ENCODE results near the gene TFAP2C. TPM values are rescaled to one million over a fixed set of nuclear protein-coding genes. Genes with fewer than 3 reads are reported as not detected.

TFAP2C gene
- total and polyA plus RNA-seq, 10 of the 15 experiments (the other 5 are each of a cell fraction or from before 2014, with no cell fraction given) = 0.49 TPM; not detected in 9

DNA sequence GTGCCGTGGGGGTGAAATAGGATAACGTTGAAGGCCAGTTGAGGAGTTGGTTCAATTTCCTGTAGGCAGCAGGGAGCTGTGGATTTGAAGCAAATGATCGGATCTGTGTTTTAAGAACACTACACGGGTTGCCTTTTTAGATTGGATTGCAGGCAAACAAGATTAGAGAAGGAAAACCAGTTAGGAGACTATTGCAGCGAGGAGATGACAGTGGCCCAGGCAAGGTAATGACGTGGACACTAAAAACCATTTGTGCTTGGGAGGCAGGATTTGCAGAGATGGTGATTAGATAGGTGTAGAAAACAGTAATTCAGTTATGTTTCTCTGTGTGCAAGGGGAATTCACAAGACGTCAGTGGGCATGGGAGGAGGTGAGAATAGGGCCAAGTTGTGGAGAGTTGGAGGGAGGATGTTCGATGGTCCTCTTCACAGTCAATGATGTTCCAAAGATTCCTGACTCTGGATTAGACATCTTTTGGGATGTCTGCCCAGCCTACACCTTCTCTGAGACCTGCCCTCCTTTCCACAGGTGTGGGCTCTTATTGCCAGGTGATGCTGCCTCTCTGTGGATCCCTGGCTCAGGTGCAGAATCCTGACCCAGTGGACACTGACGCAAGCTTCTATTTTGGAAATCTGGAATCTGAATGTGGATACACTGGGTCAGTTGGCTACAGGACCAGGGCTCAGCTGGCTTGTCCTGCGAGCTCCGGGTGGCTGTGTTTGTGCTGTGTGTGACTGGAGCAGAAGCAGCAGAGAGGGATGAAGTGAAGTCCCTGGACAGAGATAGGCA is 54.2 kb downstream of the TFAP2C start (continued):
- TF ChIP-seq, protein P1, sequence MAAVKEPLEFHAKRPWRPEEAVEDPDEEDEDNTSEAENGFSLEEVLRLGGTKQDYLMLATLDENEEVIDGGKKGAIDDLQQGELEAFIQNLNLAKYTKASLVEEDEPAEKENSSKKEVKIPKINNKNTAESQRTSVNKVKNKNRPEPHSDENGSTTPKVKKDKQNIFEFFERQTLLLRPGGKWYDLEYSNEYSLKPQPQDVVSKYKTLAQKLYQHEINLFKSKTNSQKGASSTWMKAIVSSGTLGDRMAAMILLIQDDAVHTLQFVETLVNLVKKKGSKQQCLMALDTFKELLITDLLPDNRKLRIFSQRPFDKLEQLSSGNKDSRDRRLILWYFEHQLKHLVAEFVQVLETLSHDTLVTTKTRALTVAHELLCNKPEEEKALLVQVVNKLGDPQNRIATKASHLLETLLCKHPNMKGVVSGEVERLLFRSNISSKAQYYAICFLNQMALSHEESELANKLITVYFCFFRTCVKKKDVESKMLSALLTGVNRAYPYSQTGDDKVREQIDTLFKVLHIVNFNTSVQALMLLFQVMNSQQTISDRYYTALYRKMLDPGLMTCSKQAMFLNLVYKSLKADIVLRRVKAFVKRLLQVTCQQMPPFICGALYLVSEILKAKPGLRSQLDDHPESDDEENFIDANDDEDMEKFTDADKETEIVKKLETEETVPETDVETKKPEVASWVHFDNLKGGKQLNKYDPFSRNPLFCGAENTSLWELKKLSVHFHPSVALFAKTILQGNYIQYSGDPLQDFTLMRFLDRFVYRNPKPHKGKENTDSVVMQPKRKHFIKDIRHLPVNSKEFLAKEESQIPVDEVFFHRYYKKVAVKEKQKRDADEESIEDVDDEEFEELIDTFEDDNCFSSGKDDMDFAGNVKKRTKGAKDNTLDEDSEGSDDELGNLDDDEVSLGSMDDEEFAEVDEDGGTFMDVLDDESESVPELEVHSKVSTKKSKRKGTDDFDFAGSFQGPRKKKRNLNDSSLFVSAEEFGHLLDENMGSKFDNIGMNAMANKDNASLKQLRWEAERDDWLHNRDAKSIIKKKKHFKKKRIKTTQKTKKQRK (IDR thresholded peaks at IDR 0.05; ENCODE audit: low read depth, low read length) = no peak
- TF ChIP-seq TCF7 (IDR thresholded peaks at IDR 0.05; ENCODE audit: borderline replicate concordance) = no peak
- TF ChIP-seq NR2F1 (conservative IDR thresholded peaks at IDR 0.05) = no peak
- TF ChIP-seq, protein P2, sequence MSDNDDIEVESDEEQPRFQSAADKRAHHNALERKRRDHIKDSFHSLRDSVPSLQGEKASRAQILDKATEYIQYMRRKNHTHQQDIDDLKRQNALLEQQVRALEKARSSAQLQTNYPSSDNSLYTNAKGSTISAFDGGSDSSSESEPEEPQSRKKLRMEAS (IDR thresholded peaks at IDR 0.05; ENCODE audit: low read depth, low read length) = no peak
- no peak for TF ChIP-seq RFX5 (IDR thresholded peaks at IDR 0.05; ENCODE audit: low read depth, low read length)
- no peak for TF ChIP-seq PAX8 (IDR thresholded peaks at IDR 0.05)
- TF ChIP-seq TBL1XR1 (IDR thresholded peaks at IDR 0.05; ENCODE audit: low read depth, low read length) = no peak
- TF ChIP-seq CREB1 (IDR thresholded peaks at IDR 0.05; ENCODE audit: low read depth) = no peak
- no peak for TF ChIP-seq RCOR1 (conservative IDR thresholded peaks at IDR 0.05; ENCODE audit: low read depth, low read length)
- TF ChIP-seq PAX5 (IDR thresholded peaks at IDR 0.05; ENCODE audit: borderline replicate concordance, low read depth, low read length) = no peak
- TF ChIP-seq SMARCA5 (IDR thresholded peaks at IDR 0.05) = no peak
- no peak for TF ChIP-seq RB1 (IDR thresholded peaks at IDR 0.05; ENCODE audit: borderline replicate concordance)
- TF ChIP-seq ZNF217 (IDR thresholded peaks at IDR 0.05) = no peak
- TF ChIP-seq CBX3 (IDR thresholded peaks at IDR 0.05; ENCODE audit: borderline replicate concordance, low read depth) = no peak
- no peak for TF ChIP-seq TARDBP (IDR thresholded peaks at IDR 0.05; ENCODE audit: borderline replicate concordance)
- TF ChIP-seq GABPA (IDR thresholded peaks at IDR 0.05; ENCODE audit: low read depth) = no peak
- no peak for TF ChIP-seq WRNIP1 (IDR thresholded peaks at IDR 0.05; ENCODE audit: borderline replicate concordance, low read depth, low read length)

Data from GM12878 (cell line).